ENCODE measurements around the gene DPP10.

The DPP10 gene

DNA sequence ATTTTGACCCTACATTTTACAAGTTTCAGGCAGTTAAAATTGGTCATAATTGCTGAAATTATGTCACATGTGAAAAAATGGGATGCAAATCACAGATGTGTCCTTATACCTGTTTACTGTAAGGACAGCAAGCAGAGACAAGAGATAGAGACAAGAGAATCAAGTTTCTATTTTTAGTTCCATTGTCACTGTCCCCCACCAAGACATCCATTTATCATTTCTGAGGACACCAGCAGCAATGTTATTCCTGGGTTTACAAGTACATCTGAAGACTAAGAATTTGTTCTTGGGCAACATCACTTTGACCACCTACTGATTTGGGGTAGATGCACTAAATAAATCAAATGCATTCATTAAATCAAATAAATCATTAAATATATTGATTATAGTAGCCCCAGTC lies 1111.7 kb downstream of the DPP10 start:
- no peak for DNase-seq (ENCODE audit: low spot score)

GRCh38 chr2:115558725-115559124 lies 1116.3 kb downstream of the DPP10 start:
- no peak for DNase-seq (ENCODE audit: low spot score)

DNA sequence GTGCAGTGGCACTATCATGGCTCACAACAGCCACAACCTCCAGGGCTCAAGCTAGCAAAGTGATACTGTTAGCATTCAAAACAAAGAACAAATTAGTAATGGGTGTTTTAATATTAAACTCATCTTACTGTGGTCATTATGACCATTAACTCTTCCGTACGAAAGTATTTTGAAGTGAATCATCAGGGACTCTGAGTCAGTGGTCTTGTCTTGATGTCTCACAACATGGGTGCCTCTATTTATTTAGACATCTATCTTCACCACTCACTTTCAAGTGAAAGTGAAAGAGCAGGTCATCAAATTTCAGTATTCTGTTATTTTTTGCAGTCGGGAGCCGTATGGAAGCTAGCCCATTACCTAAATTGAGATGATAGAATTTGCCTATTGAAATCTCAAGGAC lies 1118.2 kb downstream of the DPP10 start:
- no peak for DNase-seq (ENCODE audit: low spot score)

DNA sequence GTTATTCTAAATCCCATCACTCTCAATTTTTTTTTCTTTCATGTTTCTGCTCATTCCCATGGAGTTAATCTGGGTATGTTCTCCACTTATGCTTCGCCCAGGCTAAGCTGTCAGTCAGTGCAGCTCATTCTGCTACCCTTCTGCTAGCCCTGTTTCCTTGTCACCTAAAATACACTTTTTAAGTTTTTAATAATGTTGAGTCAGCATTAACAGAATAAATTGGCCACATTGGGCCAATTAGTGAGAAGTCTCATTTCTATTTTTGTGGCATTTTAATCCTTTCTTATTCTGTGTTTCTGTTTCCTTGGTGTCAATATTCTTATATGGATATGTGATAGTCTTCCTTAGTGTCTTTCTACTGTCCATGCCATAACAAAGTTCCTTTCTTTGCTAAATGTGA lies 1126.2 kb downstream of the DPP10 start:
- DNase-seq (ENCODE audit: low spot score) = no peak

DNA sequence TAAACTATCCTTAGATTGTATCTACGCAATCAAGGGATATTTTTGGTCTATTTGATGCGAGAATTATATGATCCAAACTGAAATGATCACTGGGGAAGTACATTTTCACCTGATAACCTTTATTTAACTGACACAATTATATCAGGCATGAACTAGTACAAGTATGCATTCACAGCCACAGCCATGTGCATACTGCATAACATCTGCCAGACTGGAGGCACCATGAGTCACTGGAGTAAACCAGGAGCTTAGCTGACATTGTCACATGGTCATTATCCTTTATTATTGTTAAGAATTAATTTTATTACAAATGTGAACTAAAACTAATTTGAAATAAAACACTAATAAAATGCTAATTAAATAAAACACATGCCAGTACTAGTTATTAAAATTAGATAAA lies 1127.1 kb downstream of the DPP10 start:
- no peak for DNase-seq (ENCODE audit: low spot score)

DNA sequence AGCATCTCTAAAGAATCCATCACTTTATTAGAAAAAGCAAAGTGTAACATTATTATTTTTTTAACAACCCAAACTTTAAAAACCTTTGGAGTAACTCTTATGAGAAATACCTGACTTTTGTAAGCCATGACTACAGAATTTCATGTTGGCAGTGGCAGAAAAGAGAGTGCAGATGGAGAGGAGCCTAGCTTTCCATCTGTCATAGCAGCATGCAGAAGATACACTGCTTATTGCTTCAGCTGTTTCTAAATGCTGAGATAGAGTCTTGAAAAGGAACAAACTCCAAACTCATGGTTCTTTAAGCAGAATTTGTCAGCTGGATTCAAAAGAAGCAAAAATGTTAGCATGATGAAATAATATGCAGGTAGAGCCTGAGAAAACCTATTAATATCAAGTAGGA lies 1130.3 kb downstream of the DPP10 start:
- no peak for DNase-seq (ENCODE audit: low spot score)

GRCh38 chr2:115573756-115574155 lies 1131.3 kb downstream of the DPP10 start:
- DNase-seq (ENCODE audit: low spot score) = no peak

DNA sequence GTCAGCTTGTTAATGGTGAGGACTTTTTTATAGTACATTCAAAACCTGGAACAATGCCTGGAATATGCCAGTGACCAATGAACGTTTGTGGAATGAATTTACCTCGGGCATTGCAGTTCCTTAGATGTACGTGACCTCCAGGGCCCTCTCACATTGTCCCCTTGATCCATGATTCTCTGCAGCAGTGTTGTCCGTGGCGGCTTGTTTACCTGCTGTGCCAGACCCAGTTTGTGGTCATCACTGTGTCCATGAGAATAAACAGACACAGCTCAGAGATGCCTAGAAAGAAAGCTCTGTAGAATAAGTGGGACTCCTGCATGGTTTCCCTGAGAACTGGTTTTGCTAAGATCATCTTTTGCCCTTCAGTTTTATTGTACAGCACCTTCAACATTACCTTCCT lies 1132.2 kb downstream of the DPP10 start:
- no peak for DNase-seq (ENCODE audit: low spot score)

GRCh38 chr2:115580784-115581183 lies 1138.3 kb downstream of the DPP10 start:
- no peak for DNase-seq (ENCODE audit: low spot score)

DNA sequence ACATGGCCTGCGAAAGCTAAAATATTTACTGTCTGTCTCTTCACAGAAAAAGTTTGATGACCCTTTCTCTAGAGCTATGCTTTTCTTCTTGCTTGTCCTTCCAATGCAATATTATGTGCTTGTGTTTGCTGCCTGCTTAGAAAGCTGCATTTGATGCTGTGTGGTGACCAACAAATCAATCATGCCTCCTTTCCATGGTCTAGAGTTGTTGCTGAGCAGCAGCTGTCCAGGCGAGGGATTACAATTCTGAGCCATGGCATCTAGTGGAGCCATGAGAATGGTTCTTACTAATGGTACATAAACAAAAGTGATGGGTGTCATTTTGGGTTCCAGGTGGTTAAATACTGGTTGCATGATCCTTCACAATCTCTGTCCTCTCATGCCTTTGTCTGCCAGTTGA lies 1142.1 kb downstream of the DPP10 start:
- no peak for DNase-seq (ENCODE audit: low spot score)

GRCh38 chr2:115596659-115597375 lies 1154.4 kb downstream of the DPP10 start:
- DNase-seq (ENCODE audit: low spot score) = no peak

GRCh38 chr2:115603285-115603684 lies 1160.8 kb downstream of the DPP10 start:
- DNase-seq (ENCODE audit: low spot score) = no peak

DNA sequence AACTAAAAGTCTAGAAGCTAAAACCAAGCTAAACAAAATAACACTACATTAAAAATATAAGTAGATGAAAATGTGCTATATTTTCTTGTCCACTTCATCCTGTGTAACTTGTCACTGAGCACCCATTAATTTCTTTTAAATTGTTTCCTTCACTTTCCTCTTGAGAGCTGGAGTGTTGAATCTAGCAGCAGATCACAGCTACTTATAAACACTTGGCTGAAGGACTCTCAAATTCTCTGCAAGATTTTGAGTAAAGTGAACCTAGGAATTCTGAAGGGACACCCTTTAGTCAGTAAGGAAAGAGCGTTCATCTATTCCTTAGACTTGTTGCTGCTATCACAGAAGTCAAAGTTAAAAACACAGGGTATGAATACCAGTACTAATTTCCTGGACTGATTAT lies 1163.9 kb downstream of the DPP10 start:
- no peak for DNase-seq (ENCODE audit: low spot score)

- DNase-seq (ENCODE audit: low spot score) = no peak
These were observed 1167.5 kb downstream of the DPP10 start for GRCh38 chr2:115609978-115610377.

DNA sequence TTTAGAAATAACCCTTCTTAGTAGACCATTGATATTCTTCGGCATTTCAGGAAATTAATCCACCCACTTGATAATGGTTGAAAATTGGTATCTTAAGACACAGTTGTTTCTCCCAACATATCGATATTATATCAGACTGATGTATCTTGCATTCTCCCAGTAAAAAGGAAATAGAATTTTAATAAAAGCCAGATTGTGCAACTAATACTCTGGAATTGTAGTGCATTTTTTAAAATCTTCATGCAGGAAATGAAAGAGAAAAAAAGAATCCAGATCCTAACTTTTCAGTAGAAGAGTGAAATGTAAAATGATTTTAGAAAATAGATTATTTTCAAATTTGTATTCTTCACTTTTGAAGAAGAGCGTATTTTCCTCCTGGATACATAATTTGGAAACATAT lies 1168.4 kb downstream of the DPP10 start:
- DNase-seq (ENCODE audit: low spot score) = no peak

- DNase-seq (ENCODE audit: low spot score) = no peak
These were observed 1181.9 kb downstream of the DPP10 start for GRCh38 chr2:115624332-115624731.

- DNase-seq (ENCODE audit: low spot score) = no peak
These were observed 1192.1 kb downstream of the DPP10 start for GRCh38 chr2:115634578-115634977.

DNA sequence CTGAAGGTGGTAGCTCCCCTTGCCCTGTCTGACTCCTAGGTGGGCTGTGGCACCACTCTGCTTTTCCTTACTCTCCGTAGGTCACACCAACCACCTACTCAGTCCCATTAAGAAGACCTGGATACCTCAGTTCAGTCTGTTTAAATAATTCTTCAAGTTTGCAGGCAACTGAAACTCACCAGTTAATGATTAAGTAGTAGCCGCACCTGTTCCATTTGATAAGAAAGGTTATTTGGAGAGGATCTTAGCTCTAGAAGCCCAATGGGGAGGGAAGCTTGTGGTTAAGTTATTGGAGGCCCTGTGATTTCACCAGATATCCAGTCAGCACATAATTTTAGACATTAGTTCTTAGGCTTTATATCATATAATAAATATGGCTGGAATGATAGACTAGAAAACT lies 1193.0 kb downstream of the DPP10 start:
- no peak for DNase-seq (ENCODE audit: low spot score)

DNA sequence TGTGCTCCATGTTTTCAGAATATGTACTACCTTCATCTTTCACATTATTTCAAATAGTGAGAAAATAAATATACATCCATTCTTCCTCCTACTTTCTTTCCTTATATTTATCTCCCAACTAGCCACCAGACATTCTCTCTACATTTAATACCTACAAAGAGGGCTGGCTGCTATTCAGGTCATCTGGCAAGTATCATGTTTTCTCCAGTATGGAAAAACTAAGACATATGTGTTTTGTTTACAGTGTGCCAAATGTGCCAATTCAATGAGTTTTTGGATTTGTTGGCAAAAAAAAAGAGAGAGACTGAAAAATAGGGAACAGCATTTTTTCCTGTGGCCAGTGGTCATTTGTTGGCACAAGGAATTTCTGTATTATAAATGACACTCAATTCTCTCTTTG lies 1207.3 kb downstream of the DPP10 start:
- no peak for DNase-seq (ENCODE audit: low spot score)

GRCh38 chr2:115650827-115651226 lies 1208.4 kb downstream of the DPP10 start:
- no peak for DNase-seq (ENCODE audit: low spot score)

GRCh38 chr2:115652652-115653051 lies 1210.2 kb downstream of the DPP10 start:
- no peak for DNase-seq (ENCODE audit: low spot score)

DNA sequence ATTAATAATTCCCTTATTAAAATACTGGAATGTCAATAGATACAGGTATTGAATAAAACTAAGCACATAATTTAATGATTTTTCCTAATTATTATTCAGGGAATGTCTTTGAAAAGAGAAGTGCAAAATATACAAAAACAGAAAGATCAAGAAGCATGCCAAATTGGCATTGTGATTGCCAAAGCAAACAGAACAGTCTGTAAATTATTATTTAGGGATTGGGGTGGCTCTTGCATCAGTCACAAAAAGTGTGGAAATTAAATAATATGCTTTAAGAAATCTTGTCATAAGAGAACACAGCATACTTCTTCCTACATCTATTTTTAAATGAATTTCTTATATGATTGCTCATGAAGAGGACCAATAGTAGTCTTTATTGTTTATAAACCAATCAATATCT lies 1211.9 kb downstream of the DPP10 start:
- no peak for DNase-seq (ENCODE audit: low spot score)

DNA sequence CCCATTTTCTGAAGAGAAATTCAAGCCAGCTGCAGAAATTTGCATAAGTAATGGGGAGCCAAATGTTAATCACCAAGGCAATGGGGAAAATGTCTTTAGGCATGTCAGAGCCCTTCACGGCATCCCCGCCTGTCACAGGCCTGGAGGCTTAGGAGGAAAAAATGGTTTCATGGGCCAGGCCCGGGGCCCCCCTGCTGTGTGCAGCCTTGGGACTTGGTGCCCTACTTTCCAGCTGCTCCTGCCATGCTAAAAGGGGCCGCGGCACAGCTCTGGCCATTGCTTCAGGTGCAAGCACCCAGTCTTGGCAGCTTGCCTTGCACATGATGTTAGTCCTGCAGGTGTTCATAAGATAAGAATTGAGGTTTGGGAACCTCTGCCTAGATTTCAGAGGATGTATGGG lies 1235.7 kb downstream of the DPP10 start:
- DNase-seq (ENCODE audit: low spot score) = no peak

- DNase-seq (ENCODE audit: low spot score) = no peak
These were observed 1241.9 kb downstream of the DPP10 start for GRCh38 chr2:115684345-115684744.
